LNCAP (cell line): ENCODE data around the gene INTS14.

Experiments used
- CTCF ChIP-seq: fragments of 450-650 bp; IDR thresholded peaks from 2 replicates; pipeline ENCODE4 v1.5.1; 2017; ENCODE audit warnings: mild to moderate bottlenecking

The INTS14 gene

DNA sequence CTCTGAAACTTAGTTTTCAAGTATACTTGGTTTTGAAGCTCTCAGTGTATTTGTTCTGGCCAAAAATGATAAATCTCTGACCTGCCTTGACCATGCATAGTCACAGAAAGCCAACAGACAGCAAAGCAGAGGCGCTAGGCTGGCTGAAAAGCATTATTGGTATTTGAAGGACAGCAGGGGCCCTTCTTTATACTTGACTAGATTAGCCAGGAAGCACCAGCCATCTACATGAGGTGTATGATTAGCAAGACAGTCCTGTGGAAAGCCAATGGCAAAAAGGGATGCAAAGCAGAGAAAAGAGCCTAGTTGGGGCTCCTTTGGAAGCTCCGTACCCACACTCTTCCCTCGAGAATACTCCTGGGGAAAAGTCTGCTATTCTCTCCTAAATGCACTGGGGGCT, 18.6 kb upstream of the INTS14 start:
- TF ChIP-seq CTCF = no peak

GRCh38 chr15:65626856-65627255, 15.9 kb upstream of the INTS14 start:
- TF ChIP-seq CTCF = no peak

- no peak for TF ChIP-seq CTCF
Measured at GRCh38 chr15:65623103-65623502, 12.2 kb upstream of the INTS14 start.

DNA sequence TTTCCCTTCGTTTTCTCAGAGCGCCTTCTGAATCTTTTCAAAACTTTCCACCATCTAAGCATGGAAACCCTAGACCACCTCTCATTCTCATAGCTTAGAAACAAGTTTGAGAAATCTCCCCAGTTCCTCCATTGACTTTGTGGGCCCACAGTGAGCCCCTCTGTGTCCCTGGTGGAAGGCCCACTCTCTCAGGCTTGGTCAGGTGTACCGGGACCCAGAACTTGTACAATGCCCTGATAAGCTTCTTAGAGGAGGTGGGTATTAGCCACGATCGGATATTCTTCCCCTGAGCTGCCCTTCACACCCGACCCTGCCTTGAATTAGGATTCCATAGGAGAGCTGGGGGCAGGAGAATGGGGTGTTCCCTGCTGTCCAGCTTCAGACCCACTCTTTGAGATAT, 10.7 kb upstream of the INTS14 start, which contains the start of gene SLC24A1:
Gene SLC24A1, plus strand, starts transcription at position 301 of the 400 bp plus-strand sequence. CDS start 2,143 bp downstream, outside the sequence.
- TF ChIP-seq CTCF = no peak

DNA sequence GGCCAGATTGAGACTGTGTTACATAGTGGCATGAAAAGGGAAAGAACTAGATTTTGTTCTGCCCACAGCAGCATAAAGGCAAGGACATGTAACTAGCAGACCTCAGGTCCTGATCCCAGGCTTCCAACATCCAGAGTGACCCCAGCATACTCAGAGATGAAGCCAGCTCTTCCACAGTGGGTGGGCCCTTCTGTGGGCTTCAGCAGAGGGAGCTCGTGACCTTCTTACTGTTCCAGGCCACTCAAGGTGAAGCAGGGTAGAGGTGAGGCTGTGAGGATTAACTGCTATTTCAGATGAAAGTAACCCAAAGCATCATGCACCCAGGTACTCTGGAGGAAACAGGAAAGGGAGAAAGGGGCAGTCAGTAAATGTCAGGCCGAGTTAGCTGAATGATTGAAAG, 9.9 kb upstream of the INTS14 start:
- TF ChIP-seq CTCF = no peak

DNA sequence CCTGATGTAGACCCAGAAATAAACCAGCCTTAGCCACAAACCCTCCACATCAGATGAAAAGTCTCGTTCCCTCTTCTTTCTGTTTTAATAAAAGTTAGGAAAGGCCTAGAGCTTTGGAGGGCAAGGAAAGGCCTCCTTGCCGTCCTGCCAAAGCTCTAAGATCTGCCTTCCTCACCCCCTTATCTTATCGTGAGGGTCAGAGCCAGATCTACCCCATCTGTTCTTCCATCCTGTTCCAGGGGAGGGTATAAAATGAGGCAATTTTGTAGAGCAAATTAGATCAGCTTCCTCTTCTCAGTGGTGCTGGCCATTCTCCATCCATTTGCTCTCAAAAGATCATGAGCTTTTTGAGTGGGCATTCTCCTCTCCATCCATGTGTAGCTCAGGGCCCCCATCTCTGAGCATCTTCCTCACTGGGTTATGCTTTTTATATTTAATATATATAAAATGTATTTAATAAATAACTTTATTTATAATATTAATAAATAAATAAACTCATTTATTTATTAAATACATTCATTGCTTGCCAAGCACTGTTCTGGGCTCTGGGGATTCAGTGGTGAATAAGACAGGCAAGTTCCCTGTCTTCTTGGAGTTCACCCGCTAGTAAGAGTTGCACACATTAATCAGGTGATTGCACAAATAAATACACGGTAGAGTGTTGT, 8.8 kb upstream of the INTS14 start:
- no peak for TF ChIP-seq CTCF

DNA sequence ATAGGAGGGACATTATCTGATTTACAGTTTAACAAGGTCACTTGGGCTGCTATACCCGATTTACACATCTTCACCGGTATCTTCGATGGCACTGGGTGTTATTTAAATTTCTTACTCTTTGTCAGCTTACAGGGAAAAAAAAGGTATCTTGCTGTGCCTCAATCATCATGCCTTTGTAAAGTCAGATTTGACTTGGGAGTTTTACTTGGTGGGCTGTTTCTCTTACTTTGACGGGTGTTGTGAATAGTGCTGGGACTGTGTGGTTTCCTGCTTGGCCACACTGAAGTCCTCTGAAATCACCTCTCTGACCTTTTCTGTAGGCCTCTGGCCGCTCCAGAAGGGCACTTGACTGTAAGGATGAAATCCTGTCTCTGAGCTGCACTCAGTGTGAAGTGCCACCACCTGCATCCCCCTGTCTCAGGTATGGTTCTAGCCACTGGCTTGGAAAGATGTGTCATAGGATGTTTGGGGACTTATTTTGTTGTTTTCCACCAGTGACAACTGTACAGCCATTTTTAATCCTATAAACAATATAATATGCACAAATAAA, 7.7 kb upstream of the INTS14 start:
- no peak for TF ChIP-seq CTCF
